ENCODE measurements around the gene VOPP1.
A peak's percentile ranks its signal among the peaks of the same experiment; 100 is the strongest.

VOPP1 gene

GRCh38 chr7:55575733-55576132 lies 3.4 kb upstream of the VOPP1 start:
- no peak for DNase-seq

GRCh38 chr7:55575098-55575497 lies 2.8 kb upstream of the VOPP1 start:
- DNase-seq, result no peak

GRCh38 chr7:55574051-55574717 lies 1.9 kb upstream of the VOPP1 start:
- DNase-seq, result no peak

- no peak for DNase-seq
Measured at GRCh38 chr7:55573234-55573900, 1.1 kb upstream of the VOPP1 start.

- DNase-seq, result peak; percentile 11 to 40 (median 36)
Measured at GRCh38 chr7:55571511-55572377, 558 bp downstream of the VOPP1 start.

- DNase-seq, result no peak
Measured at GRCh38 chr7:55570939-55571338, 1.4 kb downstream of the VOPP1 start.

- DNase-seq, result no peak
Measured at GRCh38 chr7:55570218-55570873, 2.0 kb downstream of the VOPP1 start.

GRCh38 chr7:55569797-55570196 lies 2.5 kb downstream of the VOPP1 start:
- DNase-seq, result no peak

GRCh38 chr7:55569269-55569663 lies 3.0 kb downstream of the VOPP1 start:
- DNase-seq, result no peak

GRCh38 chr7:55568613-55569268 lies 3.6 kb downstream of the VOPP1 start:
- DNase-seq, result no peak

- no peak for DNase-seq
Measured at GRCh38 chr7:55567571-55567970, 4.7 kb downstream of the VOPP1 start.

- no peak for DNase-seq
Measured at GRCh38 chr7:55565681-55566080, 6.6 kb downstream of the VOPP1 start.

GRCh38 chr7:55563596-55564325 lies 8.5 kb downstream of the VOPP1 start:
- no peak for DNase-seq

GRCh38 chr7:55561690-55562089 lies 10.6 kb downstream of the VOPP1 start:
- DNase-seq, result no peak

- DNase-seq, result no peak
Measured at GRCh38 chr7:55558962-55559920, 13.1 kb downstream of the VOPP1 start.

GRCh38 chr7:55557666-55558188 lies 14.6 kb downstream of the VOPP1 start:
- no peak for DNase-seq

GRCh38 chr7:55556492-55556891 lies 15.8 kb downstream of the VOPP1 start:
- no peak for DNase-seq

GRCh38 chr7:55556031-55556430 lies 16.3 kb downstream of the VOPP1 start:
- no peak for DNase-seq

- no peak for DNase-seq
Measured at GRCh38 chr7:55555160-55555559, 17.1 kb downstream of the VOPP1 start.

- no peak for DNase-seq
Measured at GRCh38 chr7:55554038-55554437, 18.3 kb downstream of the VOPP1 start.

- no peak for DNase-seq
Measured at GRCh38 chr7:55553024-55553345, 19.3 kb downstream of the VOPP1 start.

All from activated naive CD4-positive, alpha-beta T cell (primary cell).